H1 (cell line): ENCODE data around the gene PCSK1N. TPM values are rescaled to one million over a fixed set of nuclear protein-coding genes. Genes with fewer than 3 reads are reported as not detected.

ENCODE experiments used
- CTCF ChIA-PET: fragments of 300-600 bp; sonication (Branson Sonifier 250); formaldehyde crosslinking; loops from one replicate; lab custom pipeline; 2021; ENCODE audit not compliant: partially characterized antibody; lab: Charles Lee
- POLR2A ChIA-PET: fragments of 300-600 bp; sonication (Branson Sonifier 250); formaldehyde crosslinking; loops from one replicate; lab custom pipeline; 2021; ENCODE audit warnings: inconsistent platforms; ENCODE audit not compliant: partially characterized antibody; lab: Charles Lee
- DNase-seq, 2 experiments: peaks; one replicate each; pipeline versions ENCODE4 v3.0.0 to v3.0.0-alpha.2; 2010 to 2022; ENCODE audit warnings: low spot score in 2 of 2, low read depth in 1 of 2, mixed read lengths in 1 of 2
- FAIRE-seq: peaks from 2 replicates; lab custom pipeline; 2011; peaks lifted over from hg19 to GRCh38; lab: Jason Lieb, UNC
- H2AFZ ChIP-seq: 2 replicates; pipeline ENCODE4 v1.8.1; 2012; ENCODE audit warnings: low read length, inconsistent platforms
- H2AK5ac ChIP-seq: 2 replicates; pipeline ENCODE4 v1.6.1; 2013; ENCODE audit warnings: low read depth, low read length
- H2BK120ac ChIP-seq: replicated peaks from 2 replicates; pipeline ENCODE3; 2013; ENCODE audit warnings: low read depth, low read length, inconsistent platforms
- H2BK12ac ChIP-seq: 2 replicates; pipeline ENCODE4 v1.6.1; 2013; ENCODE audit warnings: low read depth, low read length
- H2BK15ac ChIP-seq: 2 replicates; pipeline ENCODE4 v1.6.1; 2013; ENCODE audit warnings: low read length
- H2BK20ac ChIP-seq: 2 replicates; pipeline ENCODE4 v1.6.1; 2013; ENCODE audit warnings: low read length
- H2BK5ac ChIP-seq: 2 replicates; pipeline ENCODE4 v1.6.1; 2013; ENCODE audit warnings: low read depth, low read length
- H3K14ac ChIP-seq: 2 replicates; pipeline ENCODE4 v1.6.1; 2013; ENCODE audit warnings: inconsistent platforms; ENCODE audit not compliant: insufficient read length
- H3K18ac ChIP-seq: 2 replicates; pipeline ENCODE4 v1.6.1; 2013; ENCODE audit warnings: low read length; ENCODE audit errors: extremely low read depth
- H3K23ac ChIP-seq: 2 replicates; pipeline ENCODE4 v1.6.1; 2013; ENCODE audit warnings: inconsistent platforms; ENCODE audit not compliant: insufficient read length
- H3K23me2 ChIP-seq: 2 replicates; pipeline ENCODE4 v1.6.1; 2013; ENCODE audit warnings: low read depth, low read length
- H3K27ac ChIP-seq: 2 replicates; pipeline ENCODE4 v1.6.1; 2011; ENCODE audit warnings: low read depth, low read length, inconsistent platforms
- H3K27me3 ChIP-seq, 4 experiments: replicated peaks in 1 of 4; 1 replicate in 1 of 4; 2 replicates in 3 of 4; pipeline versions ENCODE4 v1.6.1 to v1.8.1; 2011 to 2013; ENCODE audit warnings: low read length in 3 of 4, mild to moderate bottlenecking in 3 of 4, inconsistent platforms in 2 of 4, mixed read lengths in 2 of 4, moderate library complexity in 1 of 4; ENCODE audit not compliant: control insufficient read depth in 3 of 4, insufficient read depth in 3 of 4; ENCODE audit errors: extremely low read depth in 1 of 4
- H3K36me3 ChIP-seq, 4 experiments: 2 replicates each; pipeline versions ENCODE4 v1.6.1 to v1.8.1; 2011 to 2013; ENCODE audit warnings: mild to moderate bottlenecking in 4 of 4, low read length in 3 of 4, moderate library complexity in 2 of 4, control low read depth in 1 of 4, inconsistent platforms in 1 of 4; ENCODE audit not compliant: insufficient read depth in 4 of 4, control insufficient read depth in 2 of 4
- H3K4ac ChIP-seq: replicated peaks from 2 replicates; pipeline ENCODE3; 2013; ENCODE audit warnings: low read length, low read depth, mixed read lengths, inconsistent platforms; ENCODE audit not compliant: insufficient read length
- H3K4me1 ChIP-seq, 4 experiments: replicated peaks in 1 of 4; 1 replicate in 1 of 4; 2 replicates in 3 of 4; pipeline versions ENCODE4 v1.6.1 to v1.8.1; 2011 to 2013; ENCODE audit warnings: low read length in 3 of 4, inconsistent platforms in 2 of 4, mixed read lengths in 1 of 4; ENCODE audit not compliant: insufficient read depth in 4 of 4, control insufficient read depth in 3 of 4
- H3K4me2 ChIP-seq, 2 experiments: 2 replicates each; pipeline versions ENCODE4 v1.6.1 to v1.8.1; 2011 to 2013; ENCODE audit warnings: low read depth in 2 of 2, low read length in 2 of 2, control low read depth in 1 of 2, inconsistent platforms in 1 of 2, mild to moderate bottlenecking in 1 of 2; ENCODE audit not compliant: insufficient read depth in 1 of 2
- H3K4me3 ChIP-seq, 4 experiments: fragments of 200-600, 300-600 bp in 1 of 4; sonication (generic), shearing (Covaris generic), sonication (Bioruptor Twin) in 1 of 4; 2 replicates each; pipeline versions ENCODE4 v1.5.1 to v1.8.1; 2011 to 2016; ENCODE audit warnings: low read length in 4 of 4, low read depth in 3 of 4, control low read depth in 2 of 4, inconsistent platforms in 2 of 4, mild to moderate bottlenecking in 2 of 4, mixed read lengths in 1 of 4, moderate library complexity in 1 of 4; ENCODE audit not compliant: insufficient read depth in 2 of 4; ENCODE audit errors: extremely low read depth in 1 of 4
- H3K56ac ChIP-seq: replicated peaks from 2 replicates; pipeline ENCODE3; 2013; ENCODE audit warnings: low read depth, mild to moderate bottlenecking, mixed read lengths, low read length, inconsistent platforms; ENCODE audit not compliant: insufficient read length
- H3K79me1 ChIP-seq: 2 replicates; pipeline ENCODE4 v1.6.1; 2013; ENCODE audit warnings: low read depth, low read length, control low read depth
- H3K79me2 ChIP-seq, 2 experiments: 2 replicates each; pipeline versions ENCODE4 v1.6.1 to v1.8.1; 2012 to 2013; ENCODE audit warnings: low read length in 2 of 2, mild to moderate bottlenecking in 2 of 2, inconsistent platforms in 1 of 2; ENCODE audit not compliant: insufficient read depth in 2 of 2, control insufficient read depth in 1 of 2
- H3K9ac ChIP-seq, 4 experiments: replicated peaks in 1 of 4; 1 replicate in 1 of 4; 2 replicates in 3 of 4; pipeline versions ENCODE4 v1.6.1 to v1.8.1; 2011 to 2013; ENCODE audit warnings: low read depth in 3 of 4, low read length in 3 of 4, control low read depth in 2 of 4, mild to moderate bottlenecking in 2 of 4, moderate library complexity in 2 of 4, inconsistent platforms in 1 of 4; ENCODE audit errors: extremely low read depth in 1 of 4
- H3K9me3 ChIP-seq, 2 experiments: 2 replicates each; pipeline versions ENCODE4 v1.6.1 to v1.8.1; 2012 to 2013; ENCODE audit warnings: mild to moderate bottlenecking in 2 of 2, moderate library complexity in 2 of 2, control low read depth in 1 of 2, inconsistent platforms in 1 of 2, low read depth in 1 of 2, low read length in 1 of 2, mixed read lengths in 1 of 2; ENCODE audit not compliant: insufficient read depth in 2 of 2
- H4K20me1 ChIP-seq, 2 experiments: replicated peaks in 1 of 2; 2 replicates each; pipeline versions ENCODE3 to v1.8.1; 2011 to 2013; ENCODE audit warnings: inconsistent platforms in 2 of 2, low read length in 2 of 2, mild to moderate bottlenecking in 1 of 2; ENCODE audit not compliant: insufficient read depth in 2 of 2, control insufficient read depth in 1 of 2
- H4K5ac ChIP-seq: 2 replicates; pipeline ENCODE4 v1.6.1; 2013; ENCODE audit warnings: low read length, low read depth, mixed read lengths, inconsistent platforms; ENCODE audit not compliant: insufficient read length
- H4K8ac ChIP-seq: 2 replicates; pipeline ENCODE4 v1.8.0; 2013; ENCODE audit warnings: mild to moderate bottlenecking, moderate library complexity, low read length, inconsistent platforms; ENCODE audit not compliant: insufficient read depth; ENCODE audit errors: extremely low read depth
- H4K91ac ChIP-seq: replicated peaks from 2 replicates; pipeline ENCODE3; 2013; ENCODE audit warnings: low read length, mixed read lengths, inconsistent platforms; ENCODE audit not compliant: insufficient read length
- ATF3 ChIP-seq: IDR thresholded peaks from 2 replicates; pipeline ENCODE4 v1.6.1; 2011; ENCODE audit warnings: low read depth, mild to moderate bottlenecking, low read length; ENCODE audit not compliant: insufficient read depth
- BCL11A ChIP-seq, 2 experiments: IDR thresholded peaks; one replicate each; pipeline ENCODE4 v1.6.1; 2011; ENCODE audit warnings: low read depth in 2 of 2, low read length in 2 of 2, mild to moderate bottlenecking in 2 of 2
- CEBPB ChIP-seq: IDR thresholded peaks from 2 replicates; pipeline ENCODE4 v1.6.1; 2012; ENCODE audit warnings: low read depth, low read length
- HDAC2 ChIP-seq, 2 experiments: fragments of 300-600 bp in 1 of 2; sonication (generic) in 1 of 2; IDR thresholded peaks; 2 replicates each; pipeline ENCODE4 v1.6.1; 2011 to 2012; ENCODE audit warnings: low read depth in 2 of 2, low read length in 2 of 2, mild to moderate bottlenecking in 2 of 2, moderate library complexity in 2 of 2, borderline replicate concordance in 1 of 2, inconsistent platforms in 1 of 2
- KDM1A ChIP-seq: fragments of 200-600, 300-600 bp; sonication (generic); IDR thresholded peaks from 2 replicates; pipeline ENCODE4 v1.7.1; 2016; ENCODE audit warnings: mild to moderate bottlenecking, low read length, borderline replicate concordance
- KDM5A ChIP-seq: fragments of 200-600 bp; IDR thresholded peaks from 2 replicates; pipeline ENCODE4 v1.7.1; 2012; ENCODE audit warnings: mild to moderate bottlenecking, low read length, inconsistent platforms, mixed read lengths
- NANOG ChIP-seq: IDR thresholded peaks from 2 replicates; pipeline ENCODE4 v1.6.1; 2011; ENCODE audit warnings: low read length, low read depth, mild to moderate bottlenecking, inconsistent platforms; ENCODE audit not compliant: insufficient read depth, poor library complexity, severe bottlenecking
- SAP30 ChIP-seq: fragments of 300-600 bp; sonication (generic); IDR thresholded peaks from 2 replicates; pipeline ENCODE4 v1.7.1; 2012; ENCODE audit warnings: low read length, moderate library complexity, mild to moderate bottlenecking, inconsistent platforms; ENCODE audit not compliant: insufficient read depth, insufficient replicate concordance
- WGBS, 2 experiments: shearing (Covaris generic) in 1 of 2; methylation state at CpG; one replicate each; pipeline versions ENCODE4 v1.1.6 to v1.1.7; 2013 to 2015; ENCODE audit warnings: low lambda C conversion rate in 2 of 2, mixed read lengths in 2 of 2, inconsistent platforms in 1 of 2, low coverage in 1 of 2, missing lambda C conversion rate in 1 of 2; ENCODE audit not compliant: insufficient replicate concordance in 2 of 2, insufficient coverage in 1 of 2, insufficient read length in 1 of 2; ENCODE audit errors: extremely low coverage in 1 of 2, missing lambda C conversion rate in 1 of 2; 5-methylcytosine and 5-hydroxymethylcytosine counted together
- polyA plus RNA-seq, 7 experiments: library from polyadenylated mRNA; depleted of rRNA in 3 of 7; stranded (reverse) in 5 of 7; unstranded in 2 of 7; fragments of >200 nt in 5 of 7; fragments of 200-250 nt in 2 of 7; gene quantifications; 1 replicate in 5 of 7; 2 replicates in 1 of 7; 4 replicates in 1 of 7; pipeline versions ENCODE4 v1.2.1 to v1.2.3, GENCODE V29; 2011 to 2013; ENCODE audit warnings: missing spikeins in 2 of 7, mixed read lengths in 2 of 7
- total RNA-seq: library from RNA; stranded (reverse); fragmentation: NEBNext Ultra II Directional; extraction: Animal tissue kit (Norgen Biotek cat#: 25700); gene quantifications from 2 replicates; pipeline ENCODE4 v1.2.1, GENCODE V29; 2021

Gene PCSK1N
- total and polyA plus RNA-seq, 2 of the 8 experiments (the other 6 are each of a cell fraction or from before 2014, with no cell fraction given), result 3.6 to 4.5 TPM

GRCh38 chrX:48792219-48792618 is 43.2 kb downstream of the PCSK1N start:
- Histone ChIP-seq H3K27me3 (no peaks in the 10 kb centered on the region), H2BK15ac (no peak overlapping the region), H3K23ac (no peak overlapping the region), H4K8ac (no peak overlapping the region), H3K4me3 (no peak overlapping the region), H3K79me1 (no peaks in the 10 kb centered on the region)
- no peak for DNase-seq
- TF ChIP-seq KDM1A (no peak), KDM5A (no peak), BCL11A (IDR thresholded peaks at IDR 0.05; ENCODE audit: low read depth in 2 of 2, low read length in 2 of 2) (no peak), CEBPB (no peak), HDAC2 (IDR thresholded peaks at IDR 0.05; ENCODE audit: borderline replicate concordance in 1 of 2, low read depth in 2 of 2, low read length in 2 of 2) (no peak), ATF3 (no peak), NANOG (no peak), SAP30 (no peak)
- TF ChIP-seq, all 59 proteins: peak for 0
- Histone ChIP-seq H2AK5ac (no peak overlapping the region), H2BK20ac (no peak overlapping the region), H2BK5ac (no peak overlapping the region), H4K91ac (no peak overlapping the region), H3K56ac (no peak overlapping the region), H3K9me3 (no peaks in the 10 kb centered on the region), H3K36me3 (no peaks in the 10 kb centered on the region), H3K23me2 (no peaks in the 10 kb centered on the region), H4K5ac (no peak overlapping the region), H3K14ac (no peak overlapping the region), H2AFZ (no peak overlapping the region), H3K4ac (no peak overlapping the region), H2BK12ac (no peak overlapping the region), H3K18ac (no peak overlapping the region), H3K79me2 (no peaks in the 10 kb centered on the region), H4K20me1 (no peaks in the 10 kb centered on the region), H3K4me2 (no peak overlapping the region), H2BK120ac (no peak overlapping the region), H3K9ac (no peak overlapping the region), H3K4me1 (no peaks in the 10 kb centered on the region), H3K27ac (no peak overlapping the region)
- ChIA-PET POLR2A (interaction anchor here (1.7 kb wide), 1 partner anchor 9 kb away, joined by 5 read pairs; the partner anchor contains the start of gene HDAC6), CTCF (interaction anchor here (0.8 to 1.3 kb wide), 2 partner anchors 94 to 135 kb away, joined by 3 read pairs; no protein-coding TSS in a partner anchor)
- no peak for FAIRE-seq
- 93% methylated on average over 3 of the region's 7 CpGs; no CpG with 5 or more reads in 1 of the 2 experiments for WGBS, 2 experiments
